NCI-H2227 (cell line): Measurements from ENCODE around the gene TSC1.

ENCODE experiments used
- DNase-seq: peaks from one replicate; lab custom pipeline; 2025; ENCODE audit not compliant: unreplicated experiment; lab: John Stamatoyannopoulos, UW

The TSC1 gene

GRCh38 chr9:132944294-132945185 is at the start of gene TSC1:
TSC1 (minus strand) TSS chr9:132944616; CDS start chr9:132928872, 15,744 bp downstream.
- DNase-seq = peak; percentile 92

GRCh38 chr9:132993511-132993939 is 49.1 kb upstream of the TSC1 start:
- no peak for DNase-seq

- no peak for DNase-seq
Observed at GRCh38 chr9:132991351-132992300, 47.2 kb upstream of the TSC1 start.

DNA sequence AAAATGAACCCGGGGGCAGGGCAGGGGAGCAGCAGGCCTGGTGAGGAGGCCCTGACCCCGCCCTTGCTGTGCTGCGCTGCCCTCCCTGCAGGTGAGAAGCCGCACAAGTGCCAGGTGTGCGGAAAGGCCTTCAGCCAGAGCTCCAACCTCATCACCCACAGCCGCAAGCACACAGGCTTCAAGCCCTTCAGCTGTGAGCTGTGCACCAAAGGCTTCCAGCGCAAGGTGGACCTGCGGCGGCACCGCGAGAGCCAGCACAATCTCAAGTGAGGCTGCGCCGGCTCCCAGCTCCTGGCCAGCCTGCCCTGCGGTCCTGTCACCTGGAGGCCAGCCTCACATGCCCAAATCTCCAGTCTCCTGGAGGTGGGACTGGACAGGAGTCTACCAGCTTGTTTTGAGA is 46.4 kb upstream of the TSC1 start:
- DNase-seq = no peak

GRCh38 chr9:132989998-132990557 is 45.7 kb upstream of the TSC1 start:
- peak; percentile 9 for DNase-seq

GRCh38 chr9:132989414-132989996 is 45.1 kb upstream of the TSC1 start:
- DNase-seq = no peak

- no peak for DNase-seq
Observed at GRCh38 chr9:132989014-132989310, 44.5 kb upstream of the TSC1 start.

GRCh38 chr9:132988244-132989013 is 44.0 kb upstream of the TSC1 start:
- no peak for DNase-seq

- DNase-seq = no peak
Observed at GRCh38 chr9:132986640-132987620, 42.5 kb upstream of the TSC1 start.

DNA sequence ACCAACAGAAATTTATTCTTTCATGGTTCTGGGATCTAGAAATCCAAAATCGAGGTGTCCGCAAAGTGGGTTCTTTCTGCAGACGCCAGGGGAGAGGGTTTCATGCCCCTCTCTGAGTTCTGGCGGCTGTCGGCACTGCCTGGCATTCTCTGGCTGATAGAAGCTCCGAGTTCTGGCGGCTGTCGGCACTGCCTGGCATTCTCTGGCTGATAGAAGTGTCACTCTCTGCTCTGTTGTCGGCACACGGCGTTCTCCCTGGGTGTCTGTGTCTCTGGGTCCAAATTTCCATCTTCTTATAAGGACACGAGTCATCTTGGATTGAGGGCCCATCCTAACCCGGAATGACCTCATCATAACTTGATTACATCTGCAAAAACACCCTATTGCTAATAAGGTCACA is 41.7 kb upstream of the TSC1 start:
- no peak for DNase-seq

DNA sequence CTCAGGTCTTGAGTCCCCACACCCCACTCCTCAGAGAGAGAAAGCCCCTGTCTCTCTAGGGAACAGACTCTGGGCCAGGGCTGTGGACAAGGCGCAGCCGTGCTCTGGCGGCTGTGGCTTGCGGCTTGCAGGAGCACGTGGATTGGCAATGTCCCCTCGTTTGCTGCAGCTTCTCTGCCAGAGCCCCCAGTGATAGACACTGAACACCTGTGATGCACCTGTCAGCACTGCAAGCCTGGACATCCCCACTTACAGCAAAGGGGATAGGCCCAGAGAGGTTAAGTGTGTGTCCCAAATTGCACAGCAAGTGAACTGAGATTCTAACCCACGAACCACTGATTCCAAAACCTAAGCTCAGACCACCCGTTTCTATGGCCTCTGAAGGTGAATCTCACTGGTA is 41.1 kb upstream of the TSC1 start:
- DNase-seq = no peak

DNA sequence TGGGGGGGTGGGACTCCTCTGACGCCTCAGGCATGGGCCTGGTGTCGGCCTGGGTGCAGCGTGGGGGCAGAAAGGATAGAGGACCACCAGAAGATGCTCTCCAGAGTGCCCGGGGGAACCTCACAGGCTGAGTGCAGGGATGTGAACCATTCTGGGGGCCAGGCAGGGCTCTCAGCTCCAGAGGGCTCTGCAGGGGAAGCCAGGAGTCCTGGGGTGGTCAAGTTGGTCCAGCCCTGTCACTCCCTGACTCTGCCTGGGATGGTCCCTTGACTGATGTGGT is 40.6 kb upstream of the TSC1 start:
- DNase-seq = no peak

DNA sequence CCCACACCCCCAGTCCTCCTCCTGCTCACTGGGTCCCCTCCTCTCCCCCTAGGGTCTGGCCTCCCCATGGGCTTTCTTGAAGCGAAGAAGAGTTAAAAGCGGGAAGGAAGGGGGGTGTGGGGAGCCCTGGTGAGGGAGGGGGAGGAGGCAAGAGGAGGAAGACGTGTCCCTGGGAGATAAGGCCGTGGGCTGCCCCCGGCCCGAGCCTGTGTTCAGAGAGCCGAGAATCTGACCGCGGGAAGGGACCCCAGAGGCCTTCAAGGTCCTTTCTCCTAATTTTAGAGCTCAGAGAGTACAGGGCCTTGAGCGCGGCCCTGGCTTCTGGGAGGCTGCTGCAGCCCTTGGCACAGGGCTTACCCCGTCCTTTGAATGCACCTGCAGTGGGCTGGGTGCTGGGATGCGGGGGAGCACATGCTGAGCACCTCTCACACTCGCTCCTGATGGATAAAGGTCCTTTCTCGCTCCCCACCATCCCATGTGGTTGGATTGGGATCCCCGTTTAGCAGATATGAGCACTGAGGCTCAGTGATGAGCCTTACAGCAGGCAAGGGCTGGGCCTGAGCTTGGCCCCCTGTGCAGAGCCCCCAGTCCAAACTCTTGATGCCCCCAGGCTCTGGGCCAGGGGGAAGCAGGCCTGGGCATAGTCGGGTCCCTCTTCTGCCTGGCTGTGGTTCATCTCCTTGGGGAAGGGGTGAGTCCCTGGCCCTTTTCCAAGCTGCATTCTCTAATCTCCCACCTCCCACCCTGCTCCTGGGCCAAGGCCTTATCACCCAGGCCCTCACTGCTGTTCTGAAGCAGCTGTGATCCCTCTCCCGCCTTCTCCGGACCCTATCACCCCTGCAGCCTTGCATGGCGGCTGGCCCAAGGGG is 40.0 kb upstream of the TSC1 start:
- no peak for DNase-seq

GRCh38 chr9:132983491-132984201 is 39.2 kb upstream of the TSC1 start:
- DNase-seq = no peak

DNA sequence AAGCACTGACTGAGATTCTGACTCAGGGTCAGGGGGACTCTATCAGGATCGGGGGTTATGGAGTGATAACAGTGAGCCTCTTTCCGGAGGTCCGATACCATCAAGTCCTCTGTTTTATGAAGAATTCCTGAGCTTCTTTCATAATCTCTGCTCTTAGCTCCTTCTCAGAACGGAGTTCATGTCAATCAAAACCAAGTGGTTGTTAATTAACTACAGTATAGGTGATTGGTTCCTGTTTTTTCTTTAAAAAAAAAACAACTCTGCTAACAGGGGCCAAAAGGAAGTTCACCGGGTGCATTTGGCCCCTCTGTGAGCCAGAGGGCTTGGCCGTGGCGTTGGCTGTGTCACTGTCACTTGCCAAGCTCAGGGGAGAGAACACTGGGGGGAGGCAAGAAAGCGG is 38.0 kb upstream of the TSC1 start:
- DNase-seq = no peak

- DNase-seq = no peak
Observed at GRCh38 chr9:132980157-132980556, 35.7 kb upstream of the TSC1 start.

GRCh38 chr9:132978451-132979131 is 34.2 kb upstream of the TSC1 start, which contains the start of gene GFI1B:
GFI1B (plus strand) TSS chr9:132978694; CDS start chr9:132986679, 7,985 bp downstream.
- DNase-seq = no peak
